ENCODE measurements around the gene SYNM. TPM values are rescaled to one million over a fixed set of nuclear protein-coding genes. Genes with fewer than 3 reads are reported as not detected.

The SYNM gene
- total RNA-seq, 4 donors from 2014 or later, result 1,866 to 2,563 (median 2,454) TPM

DNA sequence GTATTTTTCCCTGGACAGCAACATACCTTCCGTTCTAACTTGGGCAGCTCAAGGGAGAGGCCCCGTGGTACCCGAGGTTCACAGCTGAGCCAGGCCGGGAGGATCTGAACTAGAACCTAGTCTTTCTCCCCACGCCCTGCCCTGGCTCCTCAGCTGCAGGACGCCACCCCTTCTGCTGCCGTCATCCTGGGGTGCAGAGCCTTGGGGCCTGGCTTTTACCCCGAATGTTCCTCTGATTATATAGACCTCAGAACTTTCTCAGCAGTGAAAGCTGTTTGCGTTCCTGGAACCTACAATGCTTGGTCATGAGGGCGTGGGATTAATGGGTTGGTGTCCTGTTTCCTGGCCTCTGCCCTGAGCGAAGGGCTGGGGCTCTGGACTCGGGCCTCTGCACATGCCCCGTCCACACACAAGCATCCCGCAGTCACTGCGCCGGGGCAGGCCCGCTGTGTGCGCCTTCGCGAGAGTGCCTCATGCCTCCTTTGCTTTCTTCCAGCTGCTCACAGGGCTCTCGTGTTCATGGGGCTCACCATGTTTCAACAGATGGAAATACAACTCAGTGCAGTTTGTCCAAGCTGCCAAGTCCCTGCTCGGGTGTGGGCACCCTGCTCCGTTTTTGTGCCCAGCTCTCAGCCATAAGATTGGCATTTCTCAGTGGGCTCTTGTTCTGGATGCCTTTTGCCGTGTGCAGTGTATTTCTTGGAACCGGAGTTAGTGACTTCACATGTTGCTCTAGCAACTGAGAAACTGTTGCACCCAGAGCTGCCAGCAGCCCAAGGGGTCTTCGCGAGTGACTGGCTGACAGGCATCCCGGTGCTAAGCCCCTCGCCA lies 20.4 kb downstream of the SYNM start:
- H3K9me3 ChIP-seq, result no peaks in the 10 kb centered on the region
- peak overlapping the region; percentile 97 to 98 (median 98) for H3K27ac ChIP-seq (replicated peaks in 1 of 4)
- intact Hi-C loops (cut with DNase I), result no loop called here
- H3K4me3 ChIP-seq, result peak overlapping the region in 3 of 4 donors; percentile 35 to 46 (median 39)
- WGBS, result 57% methylated on average over 17 of the region's 29 CpGs
- peaks cover 50 to 100% (median 100%) of the 10 kb centered on the region in 4 donors for H3K4me1 ChIP-seq
- H3K36me3 ChIP-seq, result peaks cover 5 to 77% (median 52%) of the 10 kb centered on the region in 4 donors
- no peaks in the 10 kb centered on the region for H3K27me3 ChIP-seq
- TF ChIP-seq POLR2A (IDR thresholded peaks at IDR 0.05; ENCODE audit: low read depth), result no peak
- TF ChIP-seq EP300 (IDR thresholded peaks at IDR 0.05), result peak; percentile 29
- peak; percentile 57 to 64 for TF ChIP-seq POLR2AphosphoS5 (IDR thresholded peaks at IDR 0.05)
- no peak for DNase-seq (ENCODE audit: extremely low spot score)

DNA sequence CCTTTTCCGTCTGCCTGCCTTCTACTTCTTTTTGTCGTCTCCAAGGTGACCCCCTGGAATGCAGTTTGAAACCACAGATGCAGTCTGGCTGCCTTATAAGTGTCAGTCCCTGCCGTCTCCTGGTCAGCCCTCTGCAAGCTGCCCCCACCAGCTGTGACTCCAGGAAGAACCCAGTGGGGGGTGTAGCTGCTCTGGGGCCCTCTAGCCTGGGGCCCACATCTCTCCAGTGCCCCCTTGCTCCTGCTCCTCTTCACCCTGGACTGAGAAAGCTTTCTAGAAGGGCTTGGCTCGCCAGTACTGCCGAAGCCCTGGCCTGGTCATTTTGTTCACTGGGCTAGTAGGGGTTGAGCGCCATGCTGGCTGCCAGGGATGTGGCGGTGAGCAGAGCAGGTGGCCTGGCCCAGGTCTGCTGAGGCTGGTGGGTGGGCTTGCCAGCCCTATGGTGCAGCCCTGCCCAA lies 21.3 kb downstream of the SYNM start:
- no peak overlapping the region for H3K4me3 ChIP-seq
- peak overlapping the region; percentile 97 to 98 (median 98) for H3K27ac ChIP-seq (replicated peaks in 1 of 4)
- intact Hi-C loops (cut with DNase I), result no loop called here
- DNase-seq (ENCODE audit: extremely low spot score), result no peak
- no peaks in the 10 kb centered on the region for H3K27me3 ChIP-seq
- H3K36me3 ChIP-seq, result peaks cover 13 to 77% (median 55%) of the 10 kb centered on the region in 4 donors
- peaks cover 41 to 100% (median 100%) of the 10 kb centered on the region in 4 donors for H3K4me1 ChIP-seq
- H3K9me3 ChIP-seq, result no peaks in the 10 kb centered on the region
- TF ChIP-seq, protein P1, sequence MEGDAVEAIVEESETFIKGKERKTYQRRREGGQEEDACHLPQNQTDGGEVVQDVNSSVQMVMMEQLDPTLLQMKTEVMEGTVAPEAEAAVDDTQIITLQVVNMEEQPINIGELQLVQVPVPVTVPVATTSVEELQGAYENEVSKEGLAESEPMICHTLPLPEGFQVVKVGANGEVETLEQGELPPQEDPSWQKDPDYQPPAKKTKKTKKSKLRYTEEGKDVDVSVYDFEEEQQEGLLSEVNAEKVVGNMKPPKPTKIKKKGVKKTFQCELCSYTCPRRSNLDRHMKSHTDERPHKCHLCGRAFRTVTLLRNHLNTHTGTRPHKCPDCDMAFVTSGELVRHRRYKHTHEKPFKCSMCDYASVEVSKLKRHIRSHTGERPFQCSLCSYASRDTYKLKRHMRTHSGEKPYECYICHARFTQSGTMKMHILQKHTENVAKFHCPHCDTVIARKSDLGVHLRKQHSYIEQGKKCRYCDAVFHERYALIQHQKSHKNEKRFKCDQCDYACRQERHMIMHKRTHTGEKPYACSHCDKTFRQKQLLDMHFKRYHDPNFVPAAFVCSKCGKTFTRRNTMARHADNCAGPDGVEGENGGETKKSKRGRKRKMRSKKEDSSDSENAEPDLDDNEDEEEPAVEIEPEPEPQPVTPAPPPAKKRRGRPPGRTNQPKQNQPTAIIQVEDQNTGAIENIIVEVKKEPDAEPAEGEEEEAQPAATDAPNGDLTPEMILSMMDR (IDR thresholded peaks at IDR 0.05), result no peak
- TF ChIP-seq EP300 (IDR thresholded peaks at IDR 0.05) (no peak), POLR2A (IDR thresholded peaks at IDR 0.05; ENCODE audit: low read depth) (no peak), POLR2AphosphoS5 (IDR thresholded peaks at IDR 0.05) (peak in 1 of 2 donors; percentile 17)
- 81% methylated on average over 4 of the region's 7 CpGs for WGBS

DNA sequence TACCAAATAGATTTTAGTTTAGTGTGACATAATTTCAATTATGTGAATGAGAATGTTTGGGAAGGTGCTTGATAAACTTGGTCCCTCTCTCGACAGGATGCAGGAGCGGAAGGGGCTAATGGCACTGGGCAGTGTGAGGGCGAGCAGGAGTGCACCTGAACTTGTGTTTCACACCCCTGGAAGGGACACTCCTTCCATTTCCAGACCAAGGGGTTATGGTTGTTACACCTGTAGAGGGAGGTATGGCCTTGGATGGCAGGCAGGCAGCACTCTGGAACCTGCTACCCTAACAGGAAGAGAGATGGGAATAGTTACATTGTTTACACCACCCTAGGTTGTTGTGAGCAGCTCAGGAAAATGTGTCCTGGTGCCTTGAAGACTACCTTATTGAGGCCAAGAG lies 22.1 kb downstream of the SYNM start:
- intact Hi-C loops (cut with DNase I), result no loop called here

DNA sequence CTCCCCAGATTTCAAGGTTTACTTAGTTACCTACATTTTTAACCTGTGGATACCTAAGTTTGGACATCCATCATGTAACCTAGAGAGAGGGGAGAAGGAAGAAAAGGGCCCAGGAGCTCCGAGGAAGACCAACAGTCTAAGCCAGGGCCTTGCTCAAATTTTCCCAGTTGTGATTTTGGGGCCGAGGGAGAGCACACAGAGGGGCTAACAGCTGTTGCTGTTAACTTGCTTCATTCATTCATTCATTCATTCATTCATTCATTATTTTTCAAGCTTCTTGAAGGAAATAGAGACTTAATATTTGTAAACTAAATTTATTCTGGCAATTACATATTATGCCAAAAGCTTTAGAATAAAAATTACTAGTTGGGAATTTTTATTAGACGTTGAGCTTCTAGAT lies 22.9 kb downstream of the SYNM start:
- Histone ChIP-seq H3K27ac (replicated peaks in 1 of 4) (peak overlapping the region; percentile 97 to 98 (median 98)), H3K9me3 (no peaks in the 10 kb centered on the region), H3K36me3 (peaks cover 23 to 87% (median 69%) of the 10 kb centered on the region in 4 donors), H3K27me3 (no peaks in the 10 kb centered on the region), H3K4me3 (no peak overlapping the region), H3K4me1 (peaks cover 43 to 100% (median 100%) of the 10 kb centered on the region in 4 donors)
- TF ChIP-seq EP300 (IDR thresholded peaks at IDR 0.05) (no peak), POLR2AphosphoS5 (IDR thresholded peaks at IDR 0.05) (no peak), POLR2A (IDR thresholded peaks at IDR 0.05; ENCODE audit: low read depth) (no peak)
- TF ChIP-seq, protein P1 (IDR thresholded peaks at IDR 0.05), result no peak
- 68% methylated on average over 3 of the region's 3 CpGs for WGBS
- DNase-seq (ENCODE audit: extremely low spot score), result no peak
- intact Hi-C loops (cut with DNase I), result no loop called here

More for the DNA sequence above, 22.1 kb downstream of the SYNM start:
- no peak overlapping the region for H3K4me3 ChIP-seq
- 77% methylated on average over 3 of the region's 3 CpGs for WGBS
- TF ChIP-seq EP300 (IDR thresholded peaks at IDR 0.05) (no peak), POLR2AphosphoS5 (IDR thresholded peaks at IDR 0.05) (peak in 1 of 2 donors; percentile 38), POLR2A (IDR thresholded peaks at IDR 0.05; ENCODE audit: low read depth) (no peak)
- TF ChIP-seq, protein P1 (IDR thresholded peaks at IDR 0.05), result no peak
- no peaks in the 10 kb centered on the region for H3K27me3 ChIP-seq
- H3K36me3 ChIP-seq, result peaks cover 18 to 79% (median 61%) of the 10 kb centered on the region in 4 donors
- H3K27ac ChIP-seq (replicated peaks in 1 of 4), result peak overlapping the region; percentile 97 to 98 (median 98)
- no peaks in the 10 kb centered on the region for H3K9me3 ChIP-seq
- DNase-seq (ENCODE audit: extremely low spot score), result no peak
- H3K4me1 ChIP-seq, result peaks cover 45 to 100% (median 100%) of the 10 kb centered on the region in 4 donors

DNA sequence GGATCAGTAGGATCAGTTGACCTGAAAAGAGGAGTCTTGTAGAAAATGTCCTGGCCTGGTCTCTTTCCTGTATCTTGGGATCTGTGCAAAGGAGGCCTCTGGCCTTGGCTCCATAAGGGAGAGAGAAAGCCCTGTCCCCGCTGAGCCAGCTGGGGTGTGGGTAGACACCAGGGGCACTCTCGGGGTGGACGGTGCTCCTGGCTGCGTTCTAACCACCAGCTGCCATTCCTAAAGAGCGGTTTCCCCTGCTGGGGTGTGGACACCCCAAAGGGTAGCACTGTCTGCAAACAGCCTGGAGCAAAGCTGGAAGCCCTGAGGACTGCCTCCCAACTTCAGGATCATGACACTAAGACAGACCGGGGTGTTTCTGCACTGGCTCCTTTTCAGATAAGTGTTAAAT lies 23.5 kb downstream of the SYNM start:
- peaks cover 23 to 85% (median 72%) of the 10 kb centered on the region in 4 donors for H3K36me3 ChIP-seq
- no peak for DNase-seq (ENCODE audit: extremely low spot score)
- intact Hi-C loops (cut with DNase I), result no loop called here
- no peak overlapping the region for H3K4me3 ChIP-seq
- WGBS, result 69% methylated on average over 6 of the region's 6 CpGs
- H3K27me3 ChIP-seq, result no peaks in the 10 kb centered on the region
- no peaks in the 10 kb centered on the region for H3K9me3 ChIP-seq
- peak overlapping the region; percentile 97 to 98 (median 98) for H3K27ac ChIP-seq (replicated peaks in 1 of 4)
- H3K4me1 ChIP-seq, result peaks cover 40 to 100% (median 99%) of the 10 kb centered on the region in 4 donors
- TF ChIP-seq EP300 (IDR thresholded peaks at IDR 0.05) (no peak), POLR2AphosphoS5 (IDR thresholded peaks at IDR 0.05) (peak in 1 of 2 donors; percentile 5)
